ENCODE data around the gene ARHGEF39. TPM values are rescaled to one million over a fixed set of nuclear protein-coding genes. Genes with fewer than 3 reads are reported as not detected.
A peak's percentile ranks its signal among the peaks of the same experiment; 100 is the strongest.

The ARHGEF39 gene
- total RNA-seq, 5 donors from 2014 or later (not counting 1 experiment from before 2014, with no cell fraction given): 0.12 to 1.3 (median 0.57) TPM

- CTCF ChIA-PET: interaction anchor here in 1 of 2 donors (0.6 kb wide), 1 partner anchor 633 kb away, joined by 4 read pairs; no protein-coding TSS in a partner anchor
- Mint-ChIP-seq H3K9me3 (no peaks in the 10 kb centered on the region), H3K27ac (no peak overlapping the region), H3K4me3 (no peak overlapping the region), H3K27me3 (no peaks in the 10 kb centered on the region), H3K36me3 (peaks cover 49% of the 10 kb centered on the region), H3K4me1 (peaks cover 0 to 4% (median 0%) of the 10 kb centered on the region in 3 donors)
- Histone ChIP-seq H3K27ac (ENCODE audit: low read length) (no peak overlapping the region), H3K36me3 (ENCODE audit: control insufficient read depth in 2 of 2, extremely low read depth in 1 of 2, insufficient read depth in 1 of 2, low read length in 1 of 2) (peaks cover 55 to 100% of the 10 kb centered on the region in 2 donors), H3K27me3 (replicated peaks in 1 of 2; ENCODE audit: control insufficient read depth in 2 of 2, extremely low read depth in 1 of 2, insufficient read depth in 2 of 2, low read length in 1 of 2) (no peaks in the 10 kb centered on the region), H3K4me1 (ENCODE audit: control insufficient read depth in 1 of 2, extremely low read depth in 1 of 2, insufficient read depth in 2 of 2, low read length in 2 of 2) (no peaks in the 10 kb centered on the region), H3K4me3 (ENCODE audit: control insufficient read depth in 1 of 2, extremely low read depth in 1 of 2, low read length in 1 of 2) (no peak overlapping the region), H3K9me3 (no peaks in the 10 kb centered on the region)
- POLR2A ChIA-PET: no interaction called here
- DNase-seq: no peak
- no peak for ATAC-seq (replicated peaks in 1 of 4)
- 100% methylated on average over 7 of the region's 7 CpGs for WGBS (ENCODE audit: insufficient coverage)
Measured at GRCh38 chr9:35702696-35703095, 37.7 kb upstream of the ARHGEF39 start.

GRCh38 chr9:35700942-35701341, 35.9 kb upstream of the ARHGEF39 start:
- Mint-ChIP-seq H3K27me3 (no peaks in the 10 kb centered on the region), H3K4me1 (peaks cover 9 to 10% (median 9%) of the 10 kb centered on the region in 3 donors), H3K27ac (no peak overlapping the region), H3K36me3 (peaks cover 49% of the 10 kb centered on the region), H3K9me3 (no peaks in the 10 kb centered on the region), H3K4me3 (no peak overlapping the region)
- no peaks in the 10 kb centered on the region for H3K27me3 ChIP-seq (replicated peaks in 1 of 2; ENCODE audit: control insufficient read depth in 2 of 2, extremely low read depth in 1 of 2, insufficient read depth in 2 of 2, low read length in 1 of 2)
- ATAC-seq (replicated peaks in 1 of 4) (no peak), DNase-seq (no peak)
- no peaks in the 10 kb centered on the region for H3K9me3 ChIP-seq
- H3K27ac ChIP-seq (ENCODE audit: low read length): no peak overlapping the region
- ChIA-PET POLR2A (no interaction called here), CTCF (interaction anchor here in 1 of 2 donors (1.1 kb wide), 1 partner anchor 30 kb away, joined by 9 read pairs; no protein-coding TSS in a partner anchor)
- H3K4me3 ChIP-seq (ENCODE audit: control insufficient read depth in 1 of 2, extremely low read depth in 1 of 2, low read length in 1 of 2): no peak overlapping the region
- peaks cover 57 to 96% of the 10 kb centered on the region in 2 donors for H3K36me3 ChIP-seq (ENCODE audit: control insufficient read depth in 2 of 2, extremely low read depth in 1 of 2, insufficient read depth in 1 of 2, low read length in 1 of 2)
- H3K4me1 ChIP-seq (ENCODE audit: control insufficient read depth in 1 of 2, extremely low read depth in 1 of 2, insufficient read depth in 2 of 2, low read length in 2 of 2): peaks cover 0 to 9% of the 10 kb centered on the region in 2 experiments

GRCh38 chr9:35700031-35700430, 35.0 kb upstream of the ARHGEF39 start:
- no peaks in the 10 kb centered on the region for H3K9me3 Mint-ChIP-seq
- ChIA-PET POLR2A (no interaction called here), CTCF (interaction anchor here in 1 of 2 donors (1.1 kb wide), 1 partner anchor 30 kb away, joined by 9 read pairs; no protein-coding TSS in a partner anchor)
- Histone ChIP-seq H3K9me3 (no peaks in the 10 kb centered on the region), H3K27ac (ENCODE audit: low read length) (no peak overlapping the region), H3K27me3 (replicated peaks in 1 of 2; ENCODE audit: control insufficient read depth in 2 of 2, extremely low read depth in 1 of 2, insufficient read depth in 2 of 2, low read length in 1 of 2) (no peaks in the 10 kb centered on the region), H3K36me3 (ENCODE audit: control insufficient read depth in 2 of 2, extremely low read depth in 1 of 2, insufficient read depth in 1 of 2, low read length in 1 of 2) (peaks cover 55 to 87% of the 10 kb centered on the region in 2 donors), H3K4me3 (ENCODE audit: control insufficient read depth in 1 of 2, extremely low read depth in 1 of 2, low read length in 1 of 2) (no peak overlapping the region), H3K4me1 (ENCODE audit: control insufficient read depth in 1 of 2, extremely low read depth in 1 of 2, insufficient read depth in 2 of 2, low read length in 2 of 2) (peaks cover 0 to 9% of the 10 kb centered on the region in 2 experiments)
- DNase-seq: no peak
- peaks cover 46% of the 10 kb centered on the region for H3K36me3 Mint-ChIP-seq
- ATAC-seq (replicated peaks in 1 of 4): no peak
- no peak overlapping the region for H3K27ac Mint-ChIP-seq
- no peaks in the 10 kb centered on the region for H3K27me3 Mint-ChIP-seq
- peaks cover 9 to 10% (median 9%) of the 10 kb centered on the region in 3 donors for H3K4me1 Mint-ChIP-seq
- H3K4me3 Mint-ChIP-seq: no peak overlapping the region
- WGBS (ENCODE audit: insufficient coverage): 97% methylated on average over 11 of the region's 11 CpGs

GRCh38 chr9:35698231-35698630, 33.2 kb upstream of the ARHGEF39 start:
- H3K36me3 ChIP-seq (ENCODE audit: control insufficient read depth in 2 of 2, extremely low read depth in 1 of 2, insufficient read depth in 1 of 2, low read length in 1 of 2): peaks cover 44 to 69% of the 10 kb centered on the region in 2 donors
- no peaks in the 10 kb centered on the region for H3K27me3 ChIP-seq (replicated peaks in 1 of 2; ENCODE audit: control insufficient read depth in 2 of 2, extremely low read depth in 1 of 2, insufficient read depth in 2 of 2, low read length in 1 of 2)
- H3K27ac ChIP-seq (ENCODE audit: low read length): no peak overlapping the region
- ChIA-PET POLR2A (no interaction called here), CTCF (interaction anchor here (1.8 to 4.7 kb wide), 3 partner anchors 29 to 40 kb away, joined by 6 to 50 read pairs (median 8); partner anchors contain the start of genes CCDC107 (in 1 of the 2), RMRP (in 1 of the 2) and TLN1 (in 1 of the 2))
- no peak overlapping the region for H3K4me3 Mint-ChIP-seq
- peaks cover 0 to 9% of the 10 kb centered on the region in 2 experiments for H3K4me1 ChIP-seq (ENCODE audit: control insufficient read depth in 1 of 2, extremely low read depth in 1 of 2, insufficient read depth in 2 of 2, low read length in 2 of 2)
- no peak overlapping the region for H3K4me3 ChIP-seq (ENCODE audit: control insufficient read depth in 1 of 2, extremely low read depth in 1 of 2, low read length in 1 of 2)
- peaks cover 9 to 10% (median 9%) of the 10 kb centered on the region in 3 donors for H3K4me1 Mint-ChIP-seq
- ATAC-seq (replicated peaks in 1 of 4) (no peak), DNase-seq (no peak)
- H3K36me3 Mint-ChIP-seq: peaks cover 29% of the 10 kb centered on the region
- no peaks in the 10 kb centered on the region for H3K9me3 ChIP-seq
- H3K27ac Mint-ChIP-seq: no peak overlapping the region
- H3K9me3 Mint-ChIP-seq: no peaks in the 10 kb centered on the region
- no peaks in the 10 kb centered on the region for H3K27me3 Mint-ChIP-seq
- 100% methylated on average over 4 of the region's 5 CpGs for WGBS (ENCODE audit: insufficient coverage)

GRCh38 chr9:35697486-35697885, 32.5 kb upstream of the ARHGEF39 start:
- no peak overlapping the region for H3K27ac Mint-ChIP-seq
- H3K27ac ChIP-seq (ENCODE audit: low read length): no peak overlapping the region

GRCh38 chr9:35696520-35697215, 31.7 kb upstream of the ARHGEF39 start:
- no peaks in the 10 kb centered on the region for H3K9me3 ChIP-seq
- H3K4me1 ChIP-seq (ENCODE audit: control insufficient read depth in 1 of 2, extremely low read depth in 1 of 2, insufficient read depth in 2 of 2, low read length in 2 of 2): peaks cover 0 to 9% of the 10 kb centered on the region in 2 experiments
- H3K27ac Mint-ChIP-seq: peak overlapping the region; percentile 64 to 66
- peak in 31 of 35 experiments; percentile 15 to 75 (median 39) for DNase-seq
- 66% methylated on average over 4 of the region's 9 CpGs for WGBS (ENCODE audit: insufficient coverage)
- no peaks in the 10 kb centered on the region for H3K9me3 Mint-ChIP-seq
- peaks cover 13 to 15% (median 14%) of the 10 kb centered on the region in 3 donors for H3K4me1 Mint-ChIP-seq
- ATAC-seq (replicated peaks in 1 of 4): peak; percentile 85 to 93 (median 88)
- no peaks in the 10 kb centered on the region for H3K27me3 Mint-ChIP-seq
- H3K27me3 ChIP-seq (replicated peaks in 1 of 2; ENCODE audit: control insufficient read depth in 2 of 2, extremely low read depth in 1 of 2, insufficient read depth in 2 of 2, low read length in 1 of 2): no peaks in the 10 kb centered on the region
- CTCF ChIA-PET: interaction anchor here (0.6 to 4.7 kb wide), 35 partner anchors 8 to 646 kb away, joined by 3 to 50 read pairs (median 4); partner anchors contain the start of genes TLN1 (in 2 of the 2), ARHGEF39 (in 1 of the 2), CCDC107 (in 1 of the 2) and GBA2 (in 1 of the 2)
- no peak overlapping the region for H3K4me3 ChIP-seq (ENCODE audit: control insufficient read depth in 1 of 2, extremely low read depth in 1 of 2, low read length in 1 of 2)
- POLR2A ChIA-PET: interaction anchor here in 1 of 2 donors (1.0 kb wide), 1 partner anchor 10 kb away, joined by 3 read pairs; no protein-coding TSS in a partner anchor
- peaks cover 36 to 53% of the 10 kb centered on the region in 2 donors for H3K36me3 ChIP-seq (ENCODE audit: control insufficient read depth in 2 of 2, extremely low read depth in 1 of 2, insufficient read depth in 1 of 2, low read length in 1 of 2)
- H3K27ac ChIP-seq (ENCODE audit: low read length): no peak overlapping the region
- no peak overlapping the region for H3K4me3 Mint-ChIP-seq
- peaks cover 23% of the 10 kb centered on the region for H3K36me3 Mint-ChIP-seq

More at GRCh38 chr9:35697486-35697885, 32.5 kb upstream of the ARHGEF39 start:
- no peaks in the 10 kb centered on the region for H3K27me3 Mint-ChIP-seq
- Histone ChIP-seq H3K27me3 (replicated peaks in 1 of 2; ENCODE audit: control insufficient read depth in 2 of 2, extremely low read depth in 1 of 2, insufficient read depth in 2 of 2, low read length in 1 of 2) (no peaks in the 10 kb centered on the region), H3K4me1 (ENCODE audit: control insufficient read depth in 1 of 2, extremely low read depth in 1 of 2, insufficient read depth in 2 of 2, low read length in 2 of 2) (peaks cover 0 to 9% of the 10 kb centered on the region in 2 experiments), H3K36me3 (ENCODE audit: control insufficient read depth in 2 of 2, extremely low read depth in 1 of 2, insufficient read depth in 1 of 2, low read length in 1 of 2) (peaks cover 41 to 62% of the 10 kb centered on the region in 2 donors), H3K4me3 (ENCODE audit: control insufficient read depth in 1 of 2, extremely low read depth in 1 of 2, low read length in 1 of 2) (no peak overlapping the region), H3K9me3 (no peaks in the 10 kb centered on the region)
- H3K4me1 Mint-ChIP-seq: peaks cover 9 to 10% (median 9%) of the 10 kb centered on the region in 3 donors
- DNase-seq (no peak), ATAC-seq (replicated peaks in 1 of 4) (no peak)
- WGBS (ENCODE audit: insufficient coverage): 95% methylated on average over 13 of the region's 14 CpGs
- H3K4me3 Mint-ChIP-seq: no peak overlapping the region
- no peaks in the 10 kb centered on the region for H3K9me3 Mint-ChIP-seq
- ChIA-PET CTCF (interaction anchor here (0.7 to 4.7 kb wide), 11 partner anchors 10 to 113 kb away, joined by 3 to 50 read pairs (median 6); partner anchors contain the start of genes CCDC107 (in 1 of the 2), GBA2 (in 1 of the 2), RGP1 (in 1 of the 2) and RMRP (in 1 of the 2)), POLR2A (interaction anchor here (0.6 to 1.0 kb wide), 2 partner anchors 9 to 1553 kb away, joined by 3 to 4 read pairs; no protein-coding TSS in a partner anchor)
- peaks cover 23% of the 10 kb centered on the region for H3K36me3 Mint-ChIP-seq

Measured in T-cell (primary cell).